ENCODE results near the gene RNF32.

DNA sequence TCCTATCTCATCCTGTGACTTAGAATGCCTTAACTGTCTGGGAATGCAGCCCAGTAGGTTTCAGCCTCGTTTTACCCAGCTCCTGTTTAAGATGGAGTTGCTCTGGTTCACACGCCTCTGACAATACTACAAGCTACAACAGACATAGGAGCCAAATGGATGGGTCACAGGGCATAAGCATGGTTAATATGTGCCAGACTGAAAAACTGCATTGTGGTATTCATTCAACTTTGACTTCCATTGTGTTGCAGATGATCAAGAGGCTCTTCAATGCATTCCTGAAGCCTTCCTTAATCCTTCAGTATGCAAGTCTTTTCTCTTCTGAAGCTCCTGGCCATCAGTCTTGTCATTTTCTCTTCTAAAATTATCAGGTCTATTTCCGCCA lies 20.3 kb upstream of the RNF32 start:
- TF ChIP-seq POLR2AphosphoS5 (IDR thresholded peaks at IDR 0.05; ENCODE audit: low read depth, low read length) (no peak), SIN3A (IDR thresholded peaks at IDR 0.05; ENCODE audit: borderline replicate concordance, insufficient read depth, low read length) (no peak)
- TF ChIP-seq, protein P1, sequence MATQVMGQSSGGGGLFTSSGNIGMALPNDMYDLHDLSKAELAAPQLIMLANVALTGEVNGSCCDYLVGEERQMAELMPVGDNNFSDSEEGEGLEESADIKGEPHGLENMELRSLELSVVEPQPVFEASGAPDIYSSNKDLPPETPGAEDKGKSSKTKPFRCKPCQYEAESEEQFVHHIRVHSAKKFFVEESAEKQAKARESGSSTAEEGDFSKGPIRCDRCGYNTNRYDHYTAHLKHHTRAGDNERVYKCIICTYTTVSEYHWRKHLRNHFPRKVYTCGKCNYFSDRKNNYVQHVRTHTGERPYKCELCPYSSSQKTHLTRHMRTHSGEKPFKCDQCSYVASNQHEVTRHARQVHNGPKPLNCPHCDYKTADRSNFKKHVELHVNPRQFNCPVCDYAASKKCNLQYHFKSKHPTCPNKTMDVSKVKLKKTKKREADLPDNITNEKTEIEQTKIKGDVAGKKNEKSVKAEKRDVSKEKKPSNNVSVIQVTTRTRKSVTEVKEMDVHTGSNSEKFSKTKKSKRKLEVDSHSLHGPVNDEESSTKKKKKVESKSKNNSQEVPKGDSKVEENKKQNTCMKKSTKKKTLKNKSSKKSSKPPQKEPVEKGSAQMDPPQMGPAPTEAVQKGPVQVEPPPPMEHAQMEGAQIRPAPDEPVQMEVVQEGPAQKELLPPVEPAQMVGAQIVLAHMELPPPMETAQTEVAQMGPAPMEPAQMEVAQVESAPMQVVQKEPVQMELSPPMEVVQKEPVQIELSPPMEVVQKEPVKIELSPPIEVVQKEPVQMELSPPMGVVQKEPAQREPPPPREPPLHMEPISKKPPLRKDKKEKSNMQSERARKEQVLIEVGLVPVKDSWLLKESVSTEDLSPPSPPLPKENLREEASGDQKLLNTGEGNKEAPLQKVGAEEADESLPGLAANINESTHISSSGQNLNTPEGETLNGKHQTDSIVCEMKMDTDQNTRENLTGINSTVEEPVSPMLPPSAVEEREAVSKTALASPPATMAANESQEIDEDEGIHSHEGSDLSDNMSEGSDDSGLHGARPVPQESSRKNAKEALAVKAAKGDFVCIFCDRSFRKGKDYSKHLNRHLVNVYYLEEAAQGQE (IDR thresholded peaks at IDR 0.05; ENCODE audit: insufficient read depth in 1 of 2, low read depth in 2 of 2, low read length in 2 of 2): no peak

Measured in PFSK-1 (cell line).